Mesothelial cell of epicardium (in vitro differentiated cells): ENCODE measurements around the gene TNNI3. TPM values are rescaled to one million over a fixed set of nuclear protein-coding genes. Genes with fewer than 3 reads are reported as not detected.

Source experiments
- DNase-seq, 2 experiments: peaks; one replicate each; pipeline ENCODE4 v3.0.0; 2021; ENCODE audit warnings: low spot score in 2 of 2; ENCODE audit not compliant: unreplicated experiment in 2 of 2
- H3K27ac Mint-ChIP-seq: 2 replicates; pipeline ENCODE4 v1.8.0; 2021; ENCODE audit warnings: mixed read lengths
- H3K27me3 Mint-ChIP-seq: 2 replicates; pipeline ENCODE4 v1.8.0; 2021; ENCODE audit warnings: low read depth, mixed read lengths
- H3K36me3 Mint-ChIP-seq: 2 replicates; pipeline ENCODE4 v1.8.0; 2021; ENCODE audit warnings: mixed read lengths
- H3K4me1 Mint-ChIP-seq: 2 replicates; pipeline ENCODE4 v1.8.0; 2021; ENCODE audit warnings: mixed read lengths
- H3K4me3 Mint-ChIP-seq: 2 replicates; pipeline ENCODE4 v1.8.0; 2021; ENCODE audit warnings: mild to moderate bottlenecking, moderate library complexity, mixed read lengths
- H3K9me3 Mint-ChIP-seq: 2 replicates; pipeline ENCODE4 v1.8.0; 2021; ENCODE audit warnings: mixed read lengths
- total RNA-seq: library from RNA; stranded (reverse); gene quantifications from 3 replicates; pipeline ENCODE4 v1.2.1, GENCODE V29; 2021
- TF ChIP-seq, protein P1 (sequence below): fragments of 200-600 bp; sonication (generic); IDR thresholded peaks from one replicate; pipeline ENCODE4 v1.5.0; 2021; ENCODE audit warnings: antibody characterized with exemption; ENCODE audit not compliant: unreplicated experiment

The TNNI3 gene
- total RNA-seq, 1 donor from 2014 or later: 6.3 TPM

GRCh38 chr19:55166530-55167268 lies 9.2 kb upstream of the TNNI3 start, which contains the start of gene DNAAF3:
TSS of gene DNAAF3 (minus strand) at chr19:55166613. CDS start at chr19:55166413, 200 bp downstream.
- DNase-seq: peak; percentile 98 to 99
- peak within 1 kb of the TSS; percentile 94 for H3K4me3 Mint-ChIP-seq

DNA sequence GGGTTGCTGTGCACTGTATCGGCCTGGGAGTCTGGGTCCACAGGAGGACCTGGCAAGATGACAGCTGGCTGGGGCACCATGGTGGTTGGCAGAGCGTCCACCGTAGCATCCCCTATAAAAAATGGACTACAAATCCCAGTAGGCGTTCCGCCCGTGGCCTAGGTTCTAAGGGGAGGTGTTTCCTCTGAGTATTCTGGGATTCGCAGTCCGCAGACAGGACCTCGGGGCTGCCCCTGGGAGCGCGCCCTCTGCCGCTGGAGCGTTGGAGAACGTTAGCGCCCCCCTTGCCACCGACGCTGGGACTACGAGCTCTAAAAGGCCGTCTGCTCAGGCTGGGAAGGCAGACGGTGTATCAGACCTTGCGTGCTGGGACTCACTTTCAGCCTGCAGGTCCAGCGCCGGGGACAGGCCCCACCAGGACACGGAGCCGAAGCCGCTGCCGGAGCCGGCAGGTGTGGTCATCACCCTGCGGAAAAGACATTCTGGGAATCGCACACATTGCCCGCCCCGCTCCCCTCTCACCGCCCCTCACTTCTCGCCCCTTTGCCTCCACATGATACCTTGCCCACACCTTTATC lies 8.5 kb upstream of the TNNI3 start:
- Mint-ChIP-seq H3K9me3 (no peaks in the 10 kb centered on the region), H3K4me1 (peaks cover 8% of the 10 kb centered on the region), H3K4me3 (peak overlapping the region; percentile 94), H3K27me3 (peaks cover 56% of the 10 kb centered on the region), H3K27ac (peak overlapping the region; percentile 97), H3K36me3 (no peaks in the 10 kb centered on the region)
- TF ChIP-seq, protein P1, sequence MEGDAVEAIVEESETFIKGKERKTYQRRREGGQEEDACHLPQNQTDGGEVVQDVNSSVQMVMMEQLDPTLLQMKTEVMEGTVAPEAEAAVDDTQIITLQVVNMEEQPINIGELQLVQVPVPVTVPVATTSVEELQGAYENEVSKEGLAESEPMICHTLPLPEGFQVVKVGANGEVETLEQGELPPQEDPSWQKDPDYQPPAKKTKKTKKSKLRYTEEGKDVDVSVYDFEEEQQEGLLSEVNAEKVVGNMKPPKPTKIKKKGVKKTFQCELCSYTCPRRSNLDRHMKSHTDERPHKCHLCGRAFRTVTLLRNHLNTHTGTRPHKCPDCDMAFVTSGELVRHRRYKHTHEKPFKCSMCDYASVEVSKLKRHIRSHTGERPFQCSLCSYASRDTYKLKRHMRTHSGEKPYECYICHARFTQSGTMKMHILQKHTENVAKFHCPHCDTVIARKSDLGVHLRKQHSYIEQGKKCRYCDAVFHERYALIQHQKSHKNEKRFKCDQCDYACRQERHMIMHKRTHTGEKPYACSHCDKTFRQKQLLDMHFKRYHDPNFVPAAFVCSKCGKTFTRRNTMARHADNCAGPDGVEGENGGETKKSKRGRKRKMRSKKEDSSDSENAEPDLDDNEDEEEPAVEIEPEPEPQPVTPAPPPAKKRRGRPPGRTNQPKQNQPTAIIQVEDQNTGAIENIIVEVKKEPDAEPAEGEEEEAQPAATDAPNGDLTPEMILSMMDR: no peak
- DNase-seq: peak in 1 of 2 experiments; percentile 78

More at GRCh38 chr19:55166530-55167268, 9.2 kb upstream of the TNNI3 start, which contains the start of gene DNAAF3:
- peaks cover 57% of the 10 kb centered on the region for H3K27me3 Mint-ChIP-seq
- H3K27ac Mint-ChIP-seq: peak within 1 kb of the TSS; percentile 97
- H3K4me1 Mint-ChIP-seq: peaks cover 8% of the 10 kb centered on the region
- TF ChIP-seq, protein P1: no peak
- H3K9me3 Mint-ChIP-seq: no peaks in the 10 kb centered on the region
- H3K36me3 Mint-ChIP-seq: no peaks in the 10 kb centered on the region

DNA sequence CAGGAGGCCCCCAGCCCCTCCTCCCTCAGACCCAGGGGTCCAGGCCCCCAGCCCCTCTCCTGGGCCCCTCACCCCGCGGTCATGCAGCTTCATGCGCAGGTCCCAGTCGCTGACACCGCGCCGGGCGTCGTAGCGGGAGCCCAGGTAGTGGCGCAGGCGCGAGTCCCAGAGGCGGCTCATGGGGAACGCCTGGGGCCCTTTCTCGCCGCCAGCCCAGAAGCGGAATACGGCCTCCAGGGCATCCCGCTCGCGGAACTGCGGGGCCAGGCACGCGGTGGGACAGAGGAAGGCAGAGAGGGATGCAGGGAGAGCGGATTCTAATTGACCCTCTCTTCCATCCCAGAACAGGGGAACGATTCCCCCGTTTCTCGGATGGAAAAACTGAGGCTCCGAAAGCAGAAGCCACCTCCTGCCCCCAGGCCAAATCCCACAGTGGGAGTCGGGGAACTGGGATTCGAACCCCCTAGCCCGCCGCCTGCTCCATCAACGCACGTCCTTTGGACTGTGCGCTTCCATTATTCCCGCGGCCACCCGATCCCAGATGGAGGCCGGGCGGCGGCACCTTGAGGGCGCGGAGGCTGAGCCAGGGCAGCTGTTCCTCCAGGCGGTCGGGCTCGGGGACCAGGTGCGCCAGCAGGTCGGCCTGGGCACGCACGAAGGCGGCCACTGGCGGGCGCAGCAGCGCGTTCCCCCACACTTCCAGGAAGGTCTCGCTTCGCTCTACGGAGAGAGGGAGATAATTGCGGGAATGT lies 4.2 kb upstream of the TNNI3 start:
- Mint-ChIP-seq H3K4me3 (no peak overlapping the region), H3K27me3 (peaks cover 67% of the 10 kb centered on the region)
- TF ChIP-seq, protein P1: no peak

DNA sequence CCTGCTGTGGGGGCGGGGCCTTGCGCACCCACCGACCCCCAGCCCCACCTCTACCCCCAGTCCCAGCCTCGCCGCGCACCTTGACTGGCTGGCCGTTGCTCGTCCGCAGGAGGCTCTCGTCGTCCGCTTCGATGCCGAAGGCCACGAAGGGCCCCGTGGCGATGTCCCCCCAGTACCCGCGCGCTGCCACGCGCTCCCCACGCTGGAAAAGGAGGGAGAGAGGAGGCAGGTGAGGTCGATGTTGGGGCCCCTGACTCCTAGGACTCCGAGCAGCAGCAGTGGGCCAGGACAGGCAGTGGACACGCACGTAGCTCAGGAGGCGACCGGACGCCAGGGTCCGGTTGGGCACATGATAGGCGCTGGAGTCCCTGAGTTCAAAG lies 3.4 kb upstream of the TNNI3 start:
- Mint-ChIP-seq H3K4me1 (peaks cover 15% of the 10 kb centered on the region), H3K9me3 (no peaks in the 10 kb centered on the region), H3K27ac (no peak overlapping the region), H3K36me3 (no peaks in the 10 kb centered on the region), H3K4me3 (no peak overlapping the region), H3K27me3 (peaks cover 70% of the 10 kb centered on the region)
- TF ChIP-seq, protein P1: no peak
- DNase-seq: no peak

More for the DNA sequence above, 4.2 kb upstream of the TNNI3 start:
- Mint-ChIP-seq H3K27ac (no peak overlapping the region), H3K36me3 (no peaks in the 10 kb centered on the region), H3K4me1 (peaks cover 14% of the 10 kb centered on the region), H3K9me3 (no peaks in the 10 kb centered on the region)
- DNase-seq: no peak

DNA sequence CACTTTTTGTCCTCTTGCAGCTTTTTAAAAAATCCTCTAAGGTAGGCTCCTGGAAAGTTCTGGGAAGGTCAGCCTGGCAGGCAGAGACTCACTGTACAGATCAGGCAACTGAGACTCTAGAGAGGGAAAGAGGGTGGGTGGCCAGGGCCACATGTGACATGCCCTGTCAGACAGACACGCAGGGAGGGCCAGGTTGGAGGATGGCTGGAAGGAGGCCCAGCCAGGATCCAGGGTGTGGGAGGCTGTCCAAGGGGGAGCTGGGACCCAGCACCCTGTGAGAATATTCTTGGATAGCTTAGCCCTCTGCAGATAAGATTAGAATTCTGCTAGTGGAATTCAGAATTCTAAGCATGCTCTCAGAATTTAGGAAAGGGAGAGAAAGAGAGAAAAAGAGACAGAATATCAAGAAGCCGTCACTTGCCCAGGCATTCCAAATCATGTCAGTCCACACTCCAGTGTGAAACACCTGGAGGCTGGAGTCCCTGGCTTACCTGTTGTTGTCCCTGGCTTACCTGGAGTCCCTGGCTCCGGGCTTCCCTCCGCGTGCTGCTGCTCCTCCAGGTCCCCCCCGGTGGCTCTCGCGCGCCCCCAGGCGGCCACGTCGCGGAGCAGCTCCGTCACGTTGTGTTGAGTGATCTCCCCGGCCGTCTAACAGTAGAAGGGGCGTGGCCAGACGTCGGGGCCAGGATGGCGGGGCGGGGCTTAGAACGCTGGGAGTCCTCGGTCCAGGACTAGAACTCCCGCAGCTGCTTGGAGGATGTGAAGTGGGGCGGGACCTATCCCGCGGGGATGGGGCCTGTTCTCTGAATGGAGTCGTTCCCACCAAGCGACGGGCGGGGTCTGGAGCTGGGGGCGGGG lies 2.8 kb upstream of the TNNI3 start:
- H3K4me3 Mint-ChIP-seq: no peak overlapping the region
- H3K27me3 Mint-ChIP-seq: peaks cover 68% of the 10 kb centered on the region
- peaks cover 15% of the 10 kb centered on the region for H3K4me1 Mint-ChIP-seq
- TF ChIP-seq, protein P1: peak; percentile 87
- H3K27ac Mint-ChIP-seq: peak overlapping the region; percentile 32
- DNase-seq: peak; percentile 89 to 93
- no peaks in the 10 kb centered on the region for H3K9me3 Mint-ChIP-seq
- no peaks in the 10 kb centered on the region for H3K36me3 Mint-ChIP-seq
